Fibroblast of lung (primary cell): ENCODE data around the gene PIGR. TPM values are rescaled to one million over a fixed set of nuclear protein-coding genes. Genes with fewer than 3 reads are reported as not detected.

ENCODE experiments used
- DNase-seq, 2 donors: peaks; one replicate each; pipeline versions ENCODE4 v3.0.0 to v3.0.0-alpha.2; 2010; ENCODE audit warnings: low read depth in 2 of 2
- H2AFZ ChIP-seq: 2 replicates; pipeline ENCODE4 v1.5.1; 2012; ENCODE audit warnings: low read length, control low read depth, inconsistent platforms
- H3K27ac ChIP-seq: 2 replicates; pipeline ENCODE4 v1.5.1; 2011; ENCODE audit warnings: low read length, control low read depth; ENCODE audit not compliant: insufficient read depth
- H3K27me3 ChIP-seq: 2 replicates; pipeline ENCODE4 v1.5.1; 2011; ENCODE audit warnings: mild to moderate bottlenecking, low read length; ENCODE audit not compliant: control insufficient read depth, insufficient read depth
- H3K36me3 ChIP-seq: 2 replicates; pipeline ENCODE4 v1.5.1; 2011; ENCODE audit warnings: low read length; ENCODE audit not compliant: control insufficient read depth, insufficient read depth
- H3K4me1 ChIP-seq: 2 replicates; pipeline ENCODE4 v1.5.1; 2011; ENCODE audit warnings: low read length; ENCODE audit not compliant: control insufficient read depth, insufficient read depth; ENCODE audit errors: extremely low read depth
- H3K4me2 ChIP-seq: 2 replicates; pipeline ENCODE4 v1.5.1; 2011; ENCODE audit warnings: low read length, control low read depth; ENCODE audit not compliant: insufficient read depth; ENCODE audit errors: extremely low read depth
- H3K4me3 ChIP-seq, 4 experiments: fragments of 200-600 bp in 1 of 4; sonication (generic) in 1 of 4; replicated peaks in 1 of 4; 2 replicates each; pipeline ENCODE4 v1.5.1; 2011 to 2016; ENCODE audit warnings: low read length in 4 of 4, low read depth in 3 of 4, mild to moderate bottlenecking in 3 of 4, control low read depth in 2 of 4, inconsistent platforms in 1 of 4, mixed read lengths in 1 of 4; ENCODE audit not compliant: insufficient read depth in 1 of 4; ENCODE audit errors: control extremely low read depth in 1 of 4
- H3K79me2 ChIP-seq: 2 replicates; pipeline ENCODE4 v1.5.1; 2012; ENCODE audit warnings: mild to moderate bottlenecking, low read length, inconsistent platforms; ENCODE audit not compliant: control insufficient read depth, insufficient read depth
- H3K9ac ChIP-seq: 2 replicates; pipeline ENCODE4 v1.5.1; 2011; ENCODE audit warnings: mild to moderate bottlenecking, low read length, control low read depth; ENCODE audit not compliant: insufficient read depth
- H3K9me3 ChIP-seq: 2 replicates; pipeline ENCODE4 v1.5.1; 2012; ENCODE audit warnings: low read depth, low read length; ENCODE audit not compliant: control insufficient read depth, insufficient read depth
- H4K20me1 ChIP-seq: 2 replicates; pipeline ENCODE4 v1.5.1; 2011; ENCODE audit warnings: low read length; ENCODE audit not compliant: control insufficient read depth, insufficient read depth; ENCODE audit errors: extremely low read depth
- EZH2 ChIP-seq: IDR thresholded peaks from 2 replicates; pipeline ENCODE4 v1.5.1; 2012; ENCODE audit warnings: low read length, control low read depth, mild to moderate bottlenecking; ENCODE audit errors: missing control alignments
- polyA plus RNA-seq, 2 donors: library from polyadenylated mRNA; depleted of rRNA in 1 of 2; stranded (reverse) in 1 of 2; unstranded in 1 of 2; fragments of >200 nt; gene quantifications; 2 replicates each; pipeline ENCODE4 v1.2.1, GENCODE V29; 2011 to 2012; ENCODE audit warnings: missing spikeins in 1 of 2
- total RNA-seq: library from RNA; depleted of rRNA; stranded (reverse); fragments of >200 nt; gene quantifications from 2 replicates; pipeline ENCODE4 v1.2.1, GENCODE V29; 2014
- TF ChIP-seq, protein P1 (sequence below), 2 donors: IDR thresholded peaks in 1 of 2; conservative IDR thresholded peaks in 1 of 2; 1 replicate in 1 of 2; 2 replicates in 1 of 2; pipeline ENCODE4 v1.5.1; 2011 to 2012; ENCODE audit warnings: low read length in 2 of 2, control low read depth in 1 of 2, inconsistent platforms in 1 of 2, low read depth in 1 of 2, mild to moderate bottlenecking in 1 of 2

PIGR gene
- total and polyA plus RNA-seq, 2 donors (not counting 1 experiment from before 2014, with no cell fraction given): not detected

DNA sequence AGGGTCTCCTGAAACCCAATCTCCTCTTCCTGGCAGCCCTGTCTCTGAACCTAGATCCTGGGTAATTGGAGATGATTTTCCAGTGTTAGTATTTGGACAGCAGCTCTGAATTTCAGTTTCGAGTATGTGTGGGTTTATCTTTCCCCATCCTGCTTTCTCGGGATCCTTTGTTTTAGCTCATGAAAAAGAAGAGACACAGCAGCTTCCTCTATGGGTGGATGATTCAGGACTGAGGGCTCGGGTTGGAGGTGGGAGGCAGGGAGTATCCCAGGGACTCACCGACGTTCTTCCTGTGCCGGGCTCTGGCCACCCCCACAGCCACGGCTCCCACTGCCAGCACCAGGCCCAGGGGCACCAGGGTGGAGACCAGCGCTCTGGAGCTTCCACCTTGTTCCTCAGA lies 14.1 kb downstream of the PIGR start:
- Histone ChIP-seq H3K9me3 (no peaks in the 10 kb centered on the region), H3K36me3 (no peaks in the 10 kb centered on the region), H4K20me1 (no peaks in the 10 kb centered on the region), H3K27ac (no peak overlapping the region), H3K4me1 (no peaks in the 10 kb centered on the region), H3K79me2 (no peaks in the 10 kb centered on the region), H3K9ac (no peak overlapping the region), H2AFZ (no peak overlapping the region), H3K27me3 (peaks cover 8% of the 10 kb centered on the region), H3K4me3 (no peak overlapping the region), H3K4me2 (no peak overlapping the region)
- no peak for DNase-seq
- TF ChIP-seq, protein P1, sequence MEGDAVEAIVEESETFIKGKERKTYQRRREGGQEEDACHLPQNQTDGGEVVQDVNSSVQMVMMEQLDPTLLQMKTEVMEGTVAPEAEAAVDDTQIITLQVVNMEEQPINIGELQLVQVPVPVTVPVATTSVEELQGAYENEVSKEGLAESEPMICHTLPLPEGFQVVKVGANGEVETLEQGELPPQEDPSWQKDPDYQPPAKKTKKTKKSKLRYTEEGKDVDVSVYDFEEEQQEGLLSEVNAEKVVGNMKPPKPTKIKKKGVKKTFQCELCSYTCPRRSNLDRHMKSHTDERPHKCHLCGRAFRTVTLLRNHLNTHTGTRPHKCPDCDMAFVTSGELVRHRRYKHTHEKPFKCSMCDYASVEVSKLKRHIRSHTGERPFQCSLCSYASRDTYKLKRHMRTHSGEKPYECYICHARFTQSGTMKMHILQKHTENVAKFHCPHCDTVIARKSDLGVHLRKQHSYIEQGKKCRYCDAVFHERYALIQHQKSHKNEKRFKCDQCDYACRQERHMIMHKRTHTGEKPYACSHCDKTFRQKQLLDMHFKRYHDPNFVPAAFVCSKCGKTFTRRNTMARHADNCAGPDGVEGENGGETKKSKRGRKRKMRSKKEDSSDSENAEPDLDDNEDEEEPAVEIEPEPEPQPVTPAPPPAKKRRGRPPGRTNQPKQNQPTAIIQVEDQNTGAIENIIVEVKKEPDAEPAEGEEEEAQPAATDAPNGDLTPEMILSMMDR (conservative IDR thresholded peaks at IDR 0.05 in 1 of 2, IDR thresholded peaks at IDR 0.05 in 1 of 2; ENCODE audit: low read depth in 1 of 2, low read length in 2 of 2): no peak
- no peak for TF ChIP-seq EZH2

DNA sequence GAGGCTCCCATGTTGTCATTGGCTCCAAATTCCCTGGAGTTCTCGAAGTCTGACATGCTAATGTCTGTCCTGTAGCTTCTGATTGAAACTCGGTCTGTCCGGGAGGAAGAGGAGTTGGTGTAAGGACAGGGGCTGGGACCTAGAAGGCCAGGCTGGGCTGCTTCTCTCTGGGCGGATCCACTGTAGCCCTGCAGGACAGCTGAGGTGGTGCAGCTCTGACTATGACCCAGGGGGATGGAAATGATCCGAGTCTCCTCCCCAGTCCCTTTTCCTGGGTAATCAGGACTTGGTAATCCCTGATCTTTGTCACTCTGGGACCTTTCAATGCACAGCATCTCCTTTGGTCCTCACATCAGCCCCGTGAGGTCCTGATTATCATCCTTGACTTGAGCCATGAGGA lies 14.6 kb downstream of the PIGR start:
- no peak for DNase-seq
- Histone ChIP-seq H3K9ac (no peak overlapping the region), H3K36me3 (no peaks in the 10 kb centered on the region), H3K4me2 (no peak overlapping the region), H2AFZ (no peak overlapping the region), H3K27me3 (peaks cover 8% of the 10 kb centered on the region), H3K4me3 (no peak overlapping the region), H3K4me1 (no peaks in the 10 kb centered on the region), H4K20me1 (no peaks in the 10 kb centered on the region), H3K9me3 (no peaks in the 10 kb centered on the region), H3K27ac (no peak overlapping the region), H3K79me2 (no peaks in the 10 kb centered on the region)
- TF ChIP-seq, protein P1 (conservative IDR thresholded peaks at IDR 0.05 in 1 of 2, IDR thresholded peaks at IDR 0.05 in 1 of 2; ENCODE audit: low read depth in 1 of 2, low read length in 2 of 2): peak in 1 of 2 donors; percentile 7
- no peak for TF ChIP-seq EZH2

DNA sequence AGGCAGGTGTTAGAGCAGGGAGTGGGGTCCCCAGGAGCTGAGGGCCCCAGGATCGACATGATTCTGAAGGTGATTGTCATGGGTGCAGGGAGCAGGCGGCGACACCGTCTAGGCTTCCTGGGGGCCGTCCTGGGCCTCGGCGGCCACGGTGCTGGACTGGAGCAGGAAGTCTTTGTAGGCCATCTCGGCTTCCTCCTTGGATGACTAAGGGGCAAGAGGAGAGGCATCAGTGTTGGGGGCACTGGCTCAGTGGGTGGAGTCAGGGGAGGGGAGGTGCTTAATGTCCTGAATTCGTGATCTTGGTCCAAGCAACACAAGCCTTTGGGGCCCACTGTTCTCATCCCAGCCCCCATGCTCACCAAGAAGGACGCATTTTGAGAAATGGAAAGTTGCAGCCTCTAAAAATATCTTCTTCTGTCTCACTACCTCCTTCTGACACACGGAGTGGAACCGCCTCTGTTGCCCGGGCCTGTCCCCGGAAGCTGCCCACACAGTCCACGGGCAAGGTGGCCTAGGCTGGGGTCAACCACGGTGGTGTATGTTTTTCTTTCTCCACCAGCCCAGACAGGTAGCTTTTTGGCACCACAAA lies 16.0 kb downstream of the PIGR start:
- Histone ChIP-seq H4K20me1 (no peaks in the 10 kb centered on the region), H3K9me3 (no peaks in the 10 kb centered on the region), H3K9ac (no peak overlapping the region), H3K27ac (no peak overlapping the region), H3K4me3 (no peak overlapping the region), H3K79me2 (no peaks in the 10 kb centered on the region), H3K36me3 (no peaks in the 10 kb centered on the region), H3K4me2 (no peak overlapping the region), H3K27me3 (peaks cover 8% of the 10 kb centered on the region), H2AFZ (no peak overlapping the region), H3K4me1 (no peaks in the 10 kb centered on the region)
- DNase-seq: no peak
- TF ChIP-seq, protein P1 (conservative IDR thresholded peaks at IDR 0.05 in 1 of 2, IDR thresholded peaks at IDR 0.05 in 1 of 2; ENCODE audit: low read depth in 1 of 2, low read length in 2 of 2): no peak
- TF ChIP-seq EZH2: no peak
